GM20000 (cell line): ENCODE results near the gene AGXT.

ENCODE experiments used
- DNase-seq: peaks from one replicate; pipeline ENCODE4 v3.0.0; 2012; ENCODE audit warnings: low spot score
- CTCF ChIP-seq: IDR thresholded peaks from 2 replicates; pipeline ENCODE4 v1.5.1; 2012; ENCODE audit warnings: mild to moderate bottlenecking, control low read depth; ENCODE audit errors: extremely low read depth, missing control alignments

AGXT gene

GRCh38 chr2:240927390-240927781 lies 58.8 kb downstream of the AGXT start:
- no peak for TF ChIP-seq CTCF
- DNase-seq = no peak

GRCh38 chr2:240928476-240929363 lies 60.1 kb downstream of the AGXT start:
- TF ChIP-seq CTCF = no peak
- DNase-seq = no peak

- no peak for DNase-seq
- no peak for TF ChIP-seq CTCF
Measured at GRCh38 chr2:240929364-240930095, 60.9 kb downstream of the AGXT start.
